GM12873 (cell line): Measurements from ENCODE around the gene CXADR.

Experiments
- CTCF ChIP-seq: IDR thresholded peaks from 2 replicates; pipeline ENCODE4 v1.5.1; 2012; ENCODE audit warnings: low read depth, mild to moderate bottlenecking, moderate library complexity, low read length, control low read depth; ENCODE audit not compliant: insufficient read depth; ENCODE audit errors: missing control alignments

Gene CXADR

GRCh38 chr21:17512253-17513213 lies at the start of gene CXADR:
CXADR (plus strand) TSS chr21:17513043; CDS start chr21:17513130, 87 bp downstream.
- TF ChIP-seq CTCF, result peak; percentile 59

GRCh38 chr21:17466166-17466565 lies 46.7 kb upstream of the CXADR start:
- TF ChIP-seq CTCF, result no peak

GRCh38 chr21:17467392-17467791 lies 45.5 kb upstream of the CXADR start:
- TF ChIP-seq CTCF, result no peak

- TF ChIP-seq CTCF, result no peak
Measured at GRCh38 chr21:17467829-17468228, 45.0 kb upstream of the CXADR start.

- TF ChIP-seq CTCF, result no peak
Measured at GRCh38 chr21:17468698-17469097, 44.1 kb upstream of the CXADR start.

GRCh38 chr21:17469727-17470126 lies 43.1 kb upstream of the CXADR start:
- TF ChIP-seq CTCF, result no peak

GRCh38 chr21:17472182-17472581 lies 40.7 kb upstream of the CXADR start:
- TF ChIP-seq CTCF, result no peak
